HL-60 (cell line): ENCODE results near the gene HOXB2.
A peak's percentile ranks its signal among the peaks of the same experiment; 100 is the strongest.

ENCODE experiments used
- DNase-seq, 2 experiments: peaks; one replicate each; pipeline ENCODE4 v3.0.0-alpha.2; 2010 to 2020; ENCODE audit warnings: low read depth in 1 of 2, low spot score in 1 of 2
- H3K27ac ChIP-seq: fragments of 250-450 bp; sonication (Bioruptor Pico); replicated peaks from 2 replicates; pipeline ENCODE4 v1.5.1; 2020; ENCODE audit warnings: mild to moderate bottlenecking, moderate library complexity
- H3K27me3 ChIP-seq: fragments of 250-450 bp; sonication (Bioruptor Pico); 2 replicates; pipeline ENCODE4 v1.5.1; 2021; ENCODE audit warnings: mild to moderate bottlenecking, moderate library complexity; ENCODE audit not compliant: insufficient read depth, poor library complexity, severe bottlenecking
- H3K4me3 ChIP-seq: replicated peaks from 2 replicates; pipeline ENCODE4 v1.5.1; 2011; ENCODE audit warnings: mild to moderate bottlenecking, control low read depth, low read length; ENCODE audit not compliant: insufficient read depth
- GABPA ChIP-seq: IDR thresholded peaks from 2 replicates; pipeline ENCODE4 v1.6.1; 2012; ENCODE audit warnings: low read depth
- POLR2AphosphoS5 ChIP-seq: IDR thresholded peaks from 2 replicates; pipeline ENCODE4 v1.6.1; 2012; ENCODE audit warnings: low read depth
- SPI1 ChIP-seq: IDR thresholded peaks from 2 replicates; pipeline ENCODE4 v1.6.1; 2012; ENCODE audit warnings: low read depth, mild to moderate bottlenecking, borderline replicate concordance
- TF ChIP-seq, protein P1 (sequence below): IDR thresholded peaks from one replicate; pipeline ENCODE4 v1.5.1; 2011; ENCODE audit warnings: low read length, control low read depth, inconsistent platforms; ENCODE audit not compliant: insufficient read depth
- TF ChIP-seq, protein P2 (sequence below): IDR thresholded peaks from 2 replicates; pipeline ENCODE4 v1.6.1; 2012; ENCODE audit warnings: low read depth; ENCODE audit not compliant: insufficient replicate concordance

Gene HOXB2

GRCh38 chr17:48505788-48506187, 39.1 kb downstream of the HOXB2 start:
- peak; percentile 11 to 65 for DNase-seq
- TF ChIP-seq, protein P1, sequence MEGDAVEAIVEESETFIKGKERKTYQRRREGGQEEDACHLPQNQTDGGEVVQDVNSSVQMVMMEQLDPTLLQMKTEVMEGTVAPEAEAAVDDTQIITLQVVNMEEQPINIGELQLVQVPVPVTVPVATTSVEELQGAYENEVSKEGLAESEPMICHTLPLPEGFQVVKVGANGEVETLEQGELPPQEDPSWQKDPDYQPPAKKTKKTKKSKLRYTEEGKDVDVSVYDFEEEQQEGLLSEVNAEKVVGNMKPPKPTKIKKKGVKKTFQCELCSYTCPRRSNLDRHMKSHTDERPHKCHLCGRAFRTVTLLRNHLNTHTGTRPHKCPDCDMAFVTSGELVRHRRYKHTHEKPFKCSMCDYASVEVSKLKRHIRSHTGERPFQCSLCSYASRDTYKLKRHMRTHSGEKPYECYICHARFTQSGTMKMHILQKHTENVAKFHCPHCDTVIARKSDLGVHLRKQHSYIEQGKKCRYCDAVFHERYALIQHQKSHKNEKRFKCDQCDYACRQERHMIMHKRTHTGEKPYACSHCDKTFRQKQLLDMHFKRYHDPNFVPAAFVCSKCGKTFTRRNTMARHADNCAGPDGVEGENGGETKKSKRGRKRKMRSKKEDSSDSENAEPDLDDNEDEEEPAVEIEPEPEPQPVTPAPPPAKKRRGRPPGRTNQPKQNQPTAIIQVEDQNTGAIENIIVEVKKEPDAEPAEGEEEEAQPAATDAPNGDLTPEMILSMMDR, result no peak
- no peak for TF ChIP-seq GABPA
- TF ChIP-seq, protein P2, sequence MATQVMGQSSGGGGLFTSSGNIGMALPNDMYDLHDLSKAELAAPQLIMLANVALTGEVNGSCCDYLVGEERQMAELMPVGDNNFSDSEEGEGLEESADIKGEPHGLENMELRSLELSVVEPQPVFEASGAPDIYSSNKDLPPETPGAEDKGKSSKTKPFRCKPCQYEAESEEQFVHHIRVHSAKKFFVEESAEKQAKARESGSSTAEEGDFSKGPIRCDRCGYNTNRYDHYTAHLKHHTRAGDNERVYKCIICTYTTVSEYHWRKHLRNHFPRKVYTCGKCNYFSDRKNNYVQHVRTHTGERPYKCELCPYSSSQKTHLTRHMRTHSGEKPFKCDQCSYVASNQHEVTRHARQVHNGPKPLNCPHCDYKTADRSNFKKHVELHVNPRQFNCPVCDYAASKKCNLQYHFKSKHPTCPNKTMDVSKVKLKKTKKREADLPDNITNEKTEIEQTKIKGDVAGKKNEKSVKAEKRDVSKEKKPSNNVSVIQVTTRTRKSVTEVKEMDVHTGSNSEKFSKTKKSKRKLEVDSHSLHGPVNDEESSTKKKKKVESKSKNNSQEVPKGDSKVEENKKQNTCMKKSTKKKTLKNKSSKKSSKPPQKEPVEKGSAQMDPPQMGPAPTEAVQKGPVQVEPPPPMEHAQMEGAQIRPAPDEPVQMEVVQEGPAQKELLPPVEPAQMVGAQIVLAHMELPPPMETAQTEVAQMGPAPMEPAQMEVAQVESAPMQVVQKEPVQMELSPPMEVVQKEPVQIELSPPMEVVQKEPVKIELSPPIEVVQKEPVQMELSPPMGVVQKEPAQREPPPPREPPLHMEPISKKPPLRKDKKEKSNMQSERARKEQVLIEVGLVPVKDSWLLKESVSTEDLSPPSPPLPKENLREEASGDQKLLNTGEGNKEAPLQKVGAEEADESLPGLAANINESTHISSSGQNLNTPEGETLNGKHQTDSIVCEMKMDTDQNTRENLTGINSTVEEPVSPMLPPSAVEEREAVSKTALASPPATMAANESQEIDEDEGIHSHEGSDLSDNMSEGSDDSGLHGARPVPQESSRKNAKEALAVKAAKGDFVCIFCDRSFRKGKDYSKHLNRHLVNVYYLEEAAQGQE, result no peak
- TF ChIP-seq SPI1, result no peak
- TF ChIP-seq POLR2AphosphoS5, result no peak
- H3K27me3 ChIP-seq, result peaks cover 14% of the 10 kb centered on the region
- H3K4me3 ChIP-seq, result no peak overlapping the region
- H3K27ac ChIP-seq, result no peak overlapping the region

GRCh38 chr17:48504953-48505352, 40.0 kb downstream of the HOXB2 start:
- no peak for DNase-seq
- H3K4me3 ChIP-seq, result no peak overlapping the region
- no peak for TF ChIP-seq POLR2AphosphoS5
- TF ChIP-seq, protein P1, result no peak
- TF ChIP-seq SPI1, result no peak
- TF ChIP-seq, protein P2, result no peak
- no peak for TF ChIP-seq GABPA
- no peak overlapping the region for H3K27ac ChIP-seq
- H3K27me3 ChIP-seq, result peaks cover 14% of the 10 kb centered on the region

- Histone ChIP-seq H3K27me3 (peaks cover 15% of the 10 kb centered on the region), H3K4me3 (no peak overlapping the region), H3K27ac (no peak overlapping the region)
- no peak for TF ChIP-seq GABPA
- TF ChIP-seq, protein P1, result no peak
- no peak for TF ChIP-seq POLR2AphosphoS5
- no peak for TF ChIP-seq SPI1
- TF ChIP-seq, protein P2, result no peak
- no peak for DNase-seq
Observed at GRCh38 chr17:48503747-48504146, 41.2 kb downstream of the HOXB2 start.
